HG03196 (cell line): Measurements from ENCODE around the gene WFIKKN1.
"Not testable (repeated sequence)": the region's sequence is repeated elsewhere in the genome, so short reads cannot be mapped to it uniquely, and the experiment has no call there.

Experiments
- ATAC-seq: cut with Tn5 transposase; IDR thresholded peaks from one replicate; pipeline ENCODE4 v1.9.1; 2021; ENCODE audit not compliant: unreplicated experiment

The WFIKKN1 gene

GRCh38 chr16:595094-595528 lies 35.7 kb upstream of the WFIKKN1 start:
- no peak for ATAC-seq

GRCh38 chr16:595942-596735 lies 34.6 kb upstream of the WFIKKN1 start:
- ATAC-seq = no peak

- no peak for ATAC-seq
Measured at GRCh38 chr16:596736-597060, 34.1 kb upstream of the WFIKKN1 start.

GRCh38 chr16:597655-598054 lies 33.1 kb upstream of the WFIKKN1 start:
- not testable (repeated sequence) for ATAC-seq

GRCh38 chr16:598823-599739 lies 31.7 kb upstream of the WFIKKN1 start:
- no peak for ATAC-seq

GRCh38 chr16:600781-601180 lies 30.0 kb upstream of the WFIKKN1 start:
- ATAC-seq = no peak

DNA sequence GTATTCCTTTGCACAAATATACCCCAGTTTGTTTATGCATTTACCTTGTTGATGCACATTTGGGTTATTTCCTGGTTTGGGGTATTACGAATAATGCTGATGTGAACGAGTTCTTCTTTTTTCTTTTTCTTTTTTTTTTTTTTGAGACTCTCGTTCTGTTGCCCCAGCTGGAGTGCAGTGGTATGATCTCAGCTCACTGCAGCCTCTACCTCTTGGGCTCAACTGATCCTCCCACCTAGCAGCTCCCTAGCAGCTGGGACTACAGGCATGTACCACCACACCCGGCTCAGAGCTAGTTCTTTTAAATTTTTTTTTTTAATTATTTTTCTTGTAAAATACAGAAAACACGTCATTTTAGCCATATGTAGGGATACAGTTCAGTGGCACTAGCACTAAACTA lies 26.9 kb upstream of the WFIKKN1 start:
- ATAC-seq = no peak

DNA sequence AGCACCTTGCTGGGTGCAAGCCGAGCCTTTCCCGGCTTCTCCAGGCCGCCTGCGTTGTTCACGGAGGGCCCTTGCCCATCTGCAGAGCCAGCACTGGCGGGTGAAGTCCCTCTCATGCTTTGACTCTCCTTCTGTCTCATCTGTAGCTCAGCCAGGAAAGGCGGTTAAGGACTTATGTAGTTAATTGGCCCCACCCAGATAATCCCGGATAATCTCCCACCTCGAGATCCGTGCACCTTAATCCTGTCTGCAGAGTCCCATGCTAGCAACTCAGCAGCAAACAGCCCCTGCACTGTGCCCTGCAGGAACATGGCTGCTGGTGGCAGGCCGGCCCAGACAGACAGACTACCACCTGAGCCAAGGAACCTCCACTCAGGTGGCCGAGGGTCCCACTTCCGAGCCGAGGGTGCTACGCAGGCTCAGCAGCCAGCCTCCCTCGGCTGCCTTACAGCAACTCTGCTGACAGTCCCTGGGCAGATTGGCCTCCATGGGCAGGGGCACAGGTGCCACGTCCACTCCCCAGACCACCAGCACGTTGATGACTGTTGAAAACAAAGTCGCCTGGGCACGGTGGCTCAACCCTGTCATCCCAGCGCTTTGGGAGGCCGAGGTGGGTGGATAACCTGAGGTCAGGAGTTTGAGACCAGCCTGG lies 24.0 kb upstream of the WFIKKN1 start:
- ATAC-seq = no peak

- no peak for ATAC-seq
Measured at GRCh38 chr16:608019-608418, 22.8 kb upstream of the WFIKKN1 start.

- ATAC-seq = no peak
Measured at GRCh38 chr16:609316-609715, 21.5 kb upstream of the WFIKKN1 start.

- ATAC-seq = no peak
Measured at GRCh38 chr16:609984-610383, 20.8 kb upstream of the WFIKKN1 start.

DNA sequence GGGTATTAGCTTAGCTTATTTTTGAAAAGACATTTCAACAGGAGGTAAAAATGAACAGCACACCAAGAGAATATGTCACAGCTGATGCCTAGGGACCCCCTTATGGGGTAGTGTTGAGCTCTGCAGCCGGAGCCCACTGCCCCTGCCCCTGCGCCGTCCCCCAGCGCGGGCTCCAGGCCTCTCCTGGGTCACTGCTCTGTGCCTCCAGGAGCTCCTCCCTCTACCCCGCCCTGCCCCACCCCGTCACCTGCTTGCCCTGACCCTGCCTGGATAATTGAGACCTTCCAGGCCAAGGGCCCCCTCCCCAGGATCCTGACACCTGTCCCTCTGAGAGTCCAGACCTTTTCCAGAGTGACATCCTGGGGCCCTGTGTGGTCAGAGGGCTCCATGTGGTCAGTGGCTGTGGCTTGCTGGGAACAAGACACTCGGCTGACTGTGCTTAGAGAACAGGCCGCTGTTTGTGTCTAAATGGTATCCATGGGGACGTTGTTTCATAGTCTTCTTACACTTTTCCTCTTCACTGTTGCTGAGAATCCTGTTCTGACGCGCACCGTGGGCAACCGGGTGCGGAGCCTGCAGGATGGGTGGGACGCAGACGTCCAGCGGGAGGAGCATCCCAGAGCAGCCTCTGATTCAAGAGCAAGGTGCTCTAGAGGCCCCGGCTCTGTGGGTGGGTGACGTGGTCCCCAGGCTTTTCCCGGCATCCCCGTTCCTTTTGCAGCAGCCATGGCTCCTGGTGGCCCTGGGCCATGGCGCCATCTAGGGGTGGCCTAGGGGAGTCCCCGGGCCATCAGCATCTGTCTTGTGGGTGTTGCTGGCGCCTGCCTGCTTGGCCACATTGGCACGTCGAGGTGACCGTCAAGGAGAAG lies 20.0 kb upstream of the WFIKKN1 start:
- no peak for ATAC-seq

GRCh38 chr16:615122-615521 lies 15.7 kb upstream of the WFIKKN1 start:
- no peak for ATAC-seq

- ATAC-seq = no peak
Measured at GRCh38 chr16:616733-617586, 13.8 kb upstream of the WFIKKN1 start.

DNA sequence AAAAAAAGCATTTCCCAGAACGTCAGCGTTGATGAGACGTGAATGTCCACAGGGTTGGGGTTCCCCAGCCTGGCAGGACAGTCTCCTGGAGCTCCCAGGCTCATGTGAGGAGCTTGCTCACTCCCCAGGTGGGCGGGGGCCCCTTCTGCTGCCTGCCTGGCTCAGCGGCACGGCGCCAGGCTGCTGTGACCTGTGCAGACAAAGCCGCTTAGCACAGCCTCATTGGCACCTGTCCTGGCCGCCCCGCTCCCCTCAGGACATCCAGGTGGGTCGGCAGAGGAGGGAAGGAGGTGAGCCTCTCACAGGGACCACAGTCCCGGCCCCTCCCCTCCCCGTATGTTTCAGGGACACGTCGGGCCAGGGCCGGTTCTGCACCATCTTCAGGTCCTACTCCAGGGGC lies 12.9 kb upstream of the WFIKKN1 start:
- ATAC-seq = no peak

DNA sequence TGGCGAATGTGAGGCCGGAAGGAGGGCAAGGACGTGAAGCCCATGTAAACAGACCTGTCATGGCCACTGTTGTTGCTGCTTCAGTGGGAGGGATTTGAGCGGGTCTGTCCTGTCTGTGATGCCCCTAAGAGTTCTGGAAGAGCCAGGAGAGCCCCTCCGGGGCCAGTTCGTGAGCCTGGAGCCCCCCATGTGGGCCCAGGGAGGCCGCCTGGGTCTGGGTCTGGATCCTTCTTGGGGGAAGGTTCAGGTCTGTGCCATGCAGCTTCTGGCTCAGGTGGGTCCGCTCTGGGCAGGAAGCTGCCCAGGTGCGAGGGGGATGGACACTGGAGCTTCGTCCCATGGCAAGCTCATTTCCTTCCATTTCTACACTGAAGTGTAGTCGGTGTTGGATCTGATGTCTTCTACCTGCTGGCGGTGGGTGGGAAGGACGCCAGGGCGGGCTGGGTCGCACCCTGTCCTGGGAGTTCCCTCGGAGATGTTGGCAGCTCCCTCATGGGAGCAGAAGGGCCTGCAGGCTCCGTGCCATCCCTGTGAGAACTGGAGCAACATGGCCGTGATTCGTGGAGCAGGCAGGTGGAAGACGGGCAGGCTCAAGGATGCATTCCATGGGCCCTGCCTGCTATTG lies 11.2 kb upstream of the WFIKKN1 start:
- ATAC-seq = no peak

GRCh38 chr16:620700-621525 lies 9.9 kb upstream of the WFIKKN1 start:
- no peak for ATAC-seq

- no peak for ATAC-seq
Measured at GRCh38 chr16:621526-622105, 9.2 kb upstream of the WFIKKN1 start.
